Testis (tissue), 2 donors: Measurements from ENCODE around the gene LRP2.

Source experiments
- CTCF ChIP-seq, 3 experiments: fragments of 450-650 bp in 2 of 3; fragments of 200-600 bp in 1 of 3; sonication (generic) in 1 of 3; IDR thresholded peaks; one replicate each; pipeline ENCODE4 v1.5.1; 2016 to 2019; ENCODE audit warnings: antibody characterized with exemption in 3 of 3, mild to moderate bottlenecking in 2 of 3, moderate library complexity in 1 of 3
- POLR2A ChIP-seq: fragments of 450-650 bp; IDR thresholded peaks from one replicate; pipeline ENCODE4 v1.6.1; 2017; ENCODE audit warnings: antibody characterized with exemption, mild to moderate bottlenecking, moderate library complexity

- TF ChIP-seq POLR2A (no peak), CTCF (IDR thresholded peaks at IDR 0.05) (no peak)
Observed at GRCh38 chr2:169143998-169144397, 218.3 kb downstream of the LRP2 start.
